H4 (cell line): ENCODE data around the gene PHF13. TPM values are rescaled to one million over a fixed set of nuclear protein-coding genes. Genes with fewer than 3 reads are reported as not detected.
"Not testable (repeated sequence)": the region's sequence is repeated elsewhere in the genome, so short reads cannot be mapped to it uniquely, and the experiment has no call there.

Experiments used
- DNase-seq: peaks from one replicate; pipeline ENCODE4 v3.0.0-alpha.2; 2015; ENCODE audit warnings: low spot score
- total RNA-seq: library from RNA; depleted of rRNA; stranded (reverse); fragments of >200 nt; shearing (Covaris generic); gene quantifications from 2 replicates; pipeline ENCODE4 v1.2.3, GENCODE V29; 2014; rRNA removed

PHF13 gene
- total RNA-seq, 1 experiment from 2014 or later = 7.8 TPM

DNA sequence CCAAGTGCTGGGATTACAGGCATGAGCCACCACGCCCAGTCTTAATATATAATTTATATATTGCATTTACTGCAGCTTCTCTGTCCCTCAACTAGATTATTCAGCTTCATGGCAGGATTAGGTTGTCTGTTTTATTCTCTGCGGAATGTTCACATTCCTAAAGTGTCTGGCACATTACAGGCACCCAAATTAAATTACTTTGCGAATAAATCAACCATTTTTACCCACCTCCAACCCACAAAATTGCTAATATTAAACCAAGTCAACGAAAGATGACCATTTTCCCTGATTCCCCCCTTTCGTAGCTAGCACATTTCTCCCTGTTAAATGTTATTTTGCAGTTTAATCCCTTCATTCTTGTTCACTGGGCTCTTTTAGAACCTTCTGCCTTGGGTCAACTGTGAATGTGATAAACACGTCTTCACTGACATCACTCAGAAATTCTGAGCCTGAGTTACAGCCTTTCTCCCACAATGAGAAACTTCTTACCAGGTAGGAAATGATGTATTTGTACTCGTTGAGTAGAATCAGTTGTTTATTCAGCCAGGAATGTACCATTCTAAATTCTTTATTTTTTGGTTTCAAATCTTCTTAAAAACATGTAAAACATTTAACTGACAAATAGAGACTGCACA, 47.0 kb downstream of the PHF13 start:
- no peak for DNase-seq

DNA sequence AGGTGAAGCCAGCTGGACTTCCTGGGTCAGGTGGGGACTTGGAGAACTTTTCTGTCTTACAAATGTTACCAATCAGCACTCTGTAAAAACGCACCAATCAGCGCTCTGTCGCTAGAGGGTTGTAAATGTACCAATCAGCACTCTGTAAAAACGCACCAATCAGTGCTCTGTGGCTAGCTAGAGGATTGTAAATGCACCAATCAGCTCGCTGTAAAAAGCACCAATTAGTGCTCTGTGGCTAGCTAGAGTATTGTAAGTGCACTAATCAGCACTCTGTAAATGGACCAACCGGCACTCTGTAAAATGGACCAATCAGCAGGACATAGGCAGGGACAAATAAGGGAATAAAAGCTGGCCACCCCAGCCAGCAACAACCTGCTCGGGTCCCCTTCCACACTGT, 48.9 kb downstream of the PHF13 start:
- DNase-seq = not testable (repeated sequence)

DNA sequence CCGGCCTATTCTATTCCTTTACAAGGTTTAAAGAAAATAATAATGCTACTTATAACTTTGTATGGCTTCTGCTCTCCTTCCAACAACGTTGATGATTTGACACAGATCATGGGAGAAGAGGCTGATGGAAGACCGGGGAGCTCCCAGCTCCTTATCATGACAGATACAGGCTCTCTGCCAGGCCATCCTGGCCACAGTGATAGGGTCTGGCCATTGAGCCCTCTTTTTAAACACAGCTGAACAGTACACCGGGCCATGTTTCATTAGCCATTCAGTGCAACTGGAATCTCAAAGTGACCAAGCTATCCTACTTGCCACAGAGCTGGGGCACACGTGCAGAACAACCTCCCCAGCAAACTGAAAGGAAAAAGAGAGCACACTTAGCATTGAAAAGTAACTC, 53.2 kb downstream of the PHF13 start:
- DNase-seq = no peak

- no peak for DNase-seq
These were observed 53.6 kb downstream of the PHF13 start for GRCh38 chr1:6667139-6667538.

GRCh38 chr1:6668503-6668902, 55.0 kb downstream of the PHF13 start:
- DNase-seq = no peak

- no peak for DNase-seq
These were observed 59.0 kb downstream of the PHF13 start for GRCh38 chr1:6672558-6672957.

Other genes starting within 250 kb of the PHF13 start
- 50.6 and 56.0 TPM in 2 replicates for gene ACOT7, start 220.0 kb upstream of the PHF13 start, total RNA-seq
- not detected in 2 replicates for gene HES2, start 193.8 kb upstream of the PHF13 start, total RNA-seq
- gene ESPN, start 189.0 kb upstream of the PHF13 start, total RNA-seq = not detected in 2 replicates
- 0.10 and 0.81 TPM in 2 replicates for gene TNFRSF25, start 147.6 kb upstream of the PHF13 start, total RNA-seq
- 1.3 and 1.6 TPM in 2 replicates for gene PLEKHG5, start 122.1 kb upstream of the PHF13 start, total RNA-seq
- 12.0 and 14.9 TPM in 2 replicates for gene NOL9, start 59.2 kb upstream of the PHF13 start, total RNA-seq
- gene TAS1R1, start 58.4 kb upstream of the PHF13 start, total RNA-seq = not detected in 2 replicates
- gene ZBTB48, start 33.7 kb upstream of the PHF13 start, total RNA-seq = 6.3 and 8.8 TPM in 2 replicates
- gene KLHL21, start 10.9 kb upstream of the PHF13 start, total RNA-seq = 8.4 and 11.4 TPM in 2 replicates
- 11.4 and 17.0 TPM in 2 replicates for gene THAP3, start 11.1 kb downstream of the PHF13 start, total RNA-seq
- gene DNAJC11, start 88.1 kb downstream of the PHF13 start, total RNA-seq = 33.4 and 36.5 TPM in 2 replicates
- gene CAMTA1, start 171.7 kb downstream of the PHF13 start, total RNA-seq = 98.2 and 110 TPM in 2 replicates